WTC11 (cell line): ENCODE measurements around the gene ZBTB47. TPM values are rescaled to one million over a fixed set of nuclear protein-coding genes. Genes with fewer than 3 reads are reported as not detected.

Experiments
- ATAC-seq: fragments of 200-7000 bp; cut with Tn5 transposase; 2 replicates; pipeline ENCODE4 v1.10.0; 2021; ENCODE audit warnings: mild to moderate bottlenecking, moderate library complexity
- CTCF ChIA-PET: fragments of 300-600 bp; sonication (Branson Sonifier 250); formaldehyde crosslinking; loops from one replicate; lab custom pipeline; 2021; ENCODE audit warnings: antibody characterized with exemption; lab: Charles Lee
- POLR2A ChIA-PET: fragments of 350-600 bp; sonication (Branson Sonifier 250); formaldehyde crosslinking; loops from one replicate; lab custom pipeline; 2021; ENCODE audit warnings: antibody characterized with exemption; lab: Charles Lee
- DNase-seq: peaks from one replicate; pipeline ENCODE4 v3.0.0; 2021; ENCODE audit warnings: low spot score
- H3K27ac Mint-ChIP-seq: 2 replicates; pipeline ENCODE4 v1.8.0; 2021; ENCODE audit warnings: mixed read lengths
- H3K27me3 Mint-ChIP-seq: 2 replicates; pipeline ENCODE4 v1.8.0; 2021; ENCODE audit warnings: low read depth, mild to moderate bottlenecking, moderate library complexity, mixed read lengths
- H3K36me3 Mint-ChIP-seq: 2 replicates; pipeline ENCODE4 v1.8.0; 2021; ENCODE audit warnings: mixed read lengths
- H3K4me1 Mint-ChIP-seq: 2 replicates; pipeline ENCODE4 v1.8.0; 2022; ENCODE audit warnings: mixed read lengths
- H3K4me3 Mint-ChIP-seq: 2 replicates; pipeline ENCODE4 v1.8.0; 2021; ENCODE audit warnings: mild to moderate bottlenecking, moderate library complexity, mixed read lengths
- H3K9me3 Mint-ChIP-seq: 2 replicates; pipeline ENCODE4 v1.8.0; 2021; ENCODE audit warnings: mixed read lengths
- EMX1 ChIP-seq: fragments of 250-450 bp; sonication (Bioruptor Pico); IDR thresholded peaks from 2 replicates; pipeline ENCODE4 v1.8.0; 2021; ENCODE audit warnings: mild to moderate bottlenecking
- HMGA2 ChIP-seq: fragments of 250-450 bp; sonication (Bioruptor Pico); IDR thresholded peaks from 2 replicates; pipeline ENCODE4 v1.4.0; 2021; ENCODE audit warnings: mild to moderate bottlenecking, moderate library complexity
- NR3C1 ChIP-seq: sonication (generic); formaldehyde crosslinking; conservative IDR thresholded peaks from 2 replicates; pipeline ENCODE4 v1.8.1; 2023; ENCODE audit warnings: low read depth, mild to moderate bottlenecking, missing genetic modification reagents
- SOX15 ChIP-seq: fragments of 250-450 bp; sonication (Bioruptor Pico); IDR thresholded peaks from 2 replicates; pipeline ENCODE4 v1.9.0; 2021; ENCODE audit warnings: mild to moderate bottlenecking
- ZNF121 ChIP-seq: sonication (generic); formaldehyde crosslinking; IDR thresholded peaks from 2 replicates; pipeline ENCODE4 v1.8.0; 2023; ENCODE audit warnings: missing genetic modification reagents
- ZNF671 ChIP-seq: fragments of 250-450 bp; sonication (Bioruptor Pico); IDR thresholded peaks from 2 replicates; pipeline ENCODE4 v1.8.0; 2021; ENCODE audit warnings: mild to moderate bottlenecking
- total RNA-seq: library from RNA; stranded (reverse); gene quantifications from 3 replicates; pipeline ENCODE4 v1.2.3, GENCODE V29; 2021
- TF ChIP-seq, protein P1 (sequence below): fragments of 200-600 bp; IDR thresholded peaks from 2 replicates; pipeline ENCODE4 v1.8.0; 2022; ENCODE audit warnings: antibody characterized with exemption
- TF ChIP-seq, protein P2 (sequence below): fragments of 250-450 bp; sonication (Bioruptor Pico); IDR thresholded peaks from 2 replicates; pipeline ENCODE4 v1.9.0; 2021; ENCODE audit warnings: mild to moderate bottlenecking
- TF ChIP-seq, protein P3 (sequence below): sonication (generic); formaldehyde crosslinking; IDR thresholded peaks from 2 replicates; pipeline ENCODE4 v1.8.0; 2023; ENCODE audit warnings: mild to moderate bottlenecking, missing genetic modification reagents
- TF ChIP-seq, protein P4 (sequence below): fragments of 250-450 bp; sonication (Bioruptor Pico); IDR thresholded peaks from 2 replicates; pipeline ENCODE4 v1.9.0; 2021; ENCODE audit warnings: moderate library complexity, mild to moderate bottlenecking, inconsistent platforms, borderline replicate concordance
- TF ChIP-seq, protein P5 (sequence below): sonication (generic); formaldehyde crosslinking; IDR thresholded peaks from 2 replicates; pipeline ENCODE4 v1.8.1; 2022; ENCODE audit warnings: low read depth, mild to moderate bottlenecking, moderate library complexity, missing genetic modification reagents, borderline replicate concordance
- TF ChIP-seq, protein P6 (sequence below): sonication (generic); formaldehyde crosslinking; IDR thresholded peaks from 2 replicates; pipeline ENCODE4 v1.8.0; 2023; ENCODE audit warnings: missing genetic modification reagents, mild to moderate bottlenecking, borderline replicate concordance

ZBTB47 gene
- total RNA-seq, 1 experiment from 2014 or later = 5.2 TPM

DNA sequence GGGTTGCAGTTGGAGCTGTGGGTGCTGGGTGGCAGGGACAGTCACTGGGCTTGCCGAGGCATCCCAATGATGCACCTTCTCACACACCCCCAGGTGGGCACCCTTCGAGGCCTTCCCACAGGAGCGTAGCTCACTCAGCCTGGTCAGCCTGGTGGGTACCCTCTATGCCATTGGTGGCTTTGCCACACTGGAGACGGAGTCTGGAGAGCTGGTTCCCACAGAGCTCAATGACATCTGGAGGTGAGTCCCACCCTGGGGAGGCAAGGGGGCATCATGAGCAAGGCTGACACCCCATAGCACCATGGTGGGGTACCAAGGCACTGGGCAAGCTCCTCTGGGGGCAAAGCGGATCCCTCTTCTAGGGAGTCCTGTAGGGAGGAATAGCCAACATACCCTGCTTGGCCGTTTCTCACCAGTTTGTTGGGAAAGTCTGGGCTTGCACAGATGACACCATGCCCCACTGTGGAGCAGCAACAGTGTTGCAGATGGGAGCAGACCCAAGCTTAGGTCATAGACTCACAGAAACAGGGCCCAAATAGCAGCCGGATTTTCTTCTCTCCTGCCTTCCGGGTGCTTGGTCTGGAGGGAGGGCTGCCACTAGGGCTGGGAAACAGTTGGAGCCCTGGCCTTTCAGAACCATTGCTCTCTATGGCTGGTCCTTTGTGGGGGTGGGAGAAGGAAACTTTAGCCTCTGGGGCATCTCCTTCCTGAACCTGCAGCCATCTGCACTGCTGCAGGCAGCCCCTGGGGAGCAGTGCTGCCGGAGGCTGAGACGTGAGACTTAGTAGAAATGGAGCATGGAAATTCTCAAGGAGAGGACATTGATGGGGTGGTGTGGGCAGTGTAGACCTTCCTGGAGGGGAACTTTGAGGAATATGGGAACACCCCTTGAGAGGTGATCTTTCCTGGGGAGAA is 37.5 kb downstream of the ZBTB47 start:
- ATAC-seq = no peak
- ChIA-PET POLR2A (no interaction called here), CTCF (no interaction called here)

DNA sequence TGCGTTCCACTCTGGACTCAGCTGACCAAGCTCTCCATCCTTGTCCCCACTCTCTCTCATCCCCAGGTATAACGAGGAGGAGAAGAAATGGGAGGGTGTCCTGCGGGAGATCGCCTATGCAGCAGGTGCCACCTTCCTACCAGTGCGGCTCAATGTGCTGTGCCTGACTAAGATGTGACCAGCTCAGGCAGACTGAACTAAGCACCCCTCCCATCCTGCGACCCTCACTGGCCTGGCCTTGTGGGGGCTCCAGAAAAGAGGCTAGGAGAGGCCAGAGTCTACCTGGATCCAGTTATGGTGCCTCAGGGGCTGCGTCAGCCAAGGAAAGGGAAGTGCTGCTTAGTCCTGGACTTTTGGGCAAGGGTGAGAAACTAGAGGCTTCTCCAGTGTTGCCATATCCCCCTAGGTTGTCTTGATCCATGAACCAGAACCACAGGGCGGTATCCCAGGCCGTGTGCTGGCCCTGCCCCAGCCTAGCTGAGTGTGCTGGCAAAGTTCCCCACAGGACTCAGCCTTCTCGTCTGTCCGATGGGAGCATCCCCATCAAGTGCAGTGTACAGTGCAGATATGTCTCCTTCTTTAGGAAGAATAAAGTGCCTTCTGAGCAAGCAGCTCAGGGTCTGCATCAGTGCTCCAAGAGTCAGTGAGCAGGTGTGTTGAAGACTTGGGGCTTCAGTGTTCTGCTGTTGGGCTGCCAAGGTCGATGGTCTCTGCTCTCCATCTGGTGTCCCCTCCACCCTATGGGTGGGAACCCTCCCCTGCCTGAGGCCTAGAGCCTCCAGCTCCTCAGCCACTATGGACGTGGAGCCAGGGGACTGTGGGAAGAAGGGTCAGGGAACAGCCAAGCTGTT is 38.5 kb downstream of the ZBTB47 start:
- H3K27me3 Mint-ChIP-seq = peaks cover 3% of the 10 kb centered on the region; the same call in 1 of the 2 replicates
- POLR2A ChIA-PET = no interaction called here
- no peaks in the 10 kb centered on the region for H3K9me3 Mint-ChIP-seq
- no peak overlapping the region for H3K27ac Mint-ChIP-seq
- no peaks in the 10 kb centered on the region for H3K36me3 Mint-ChIP-seq
- H3K4me3 Mint-ChIP-seq = no peak overlapping the region
- TF ChIP-seq NR3C1 (CRISPR knock-in tag) = no peak
- no peak for TF ChIP-seq ZNF671 (CRISPR knock-in tag)
- TF ChIP-seq, protein P1, sequence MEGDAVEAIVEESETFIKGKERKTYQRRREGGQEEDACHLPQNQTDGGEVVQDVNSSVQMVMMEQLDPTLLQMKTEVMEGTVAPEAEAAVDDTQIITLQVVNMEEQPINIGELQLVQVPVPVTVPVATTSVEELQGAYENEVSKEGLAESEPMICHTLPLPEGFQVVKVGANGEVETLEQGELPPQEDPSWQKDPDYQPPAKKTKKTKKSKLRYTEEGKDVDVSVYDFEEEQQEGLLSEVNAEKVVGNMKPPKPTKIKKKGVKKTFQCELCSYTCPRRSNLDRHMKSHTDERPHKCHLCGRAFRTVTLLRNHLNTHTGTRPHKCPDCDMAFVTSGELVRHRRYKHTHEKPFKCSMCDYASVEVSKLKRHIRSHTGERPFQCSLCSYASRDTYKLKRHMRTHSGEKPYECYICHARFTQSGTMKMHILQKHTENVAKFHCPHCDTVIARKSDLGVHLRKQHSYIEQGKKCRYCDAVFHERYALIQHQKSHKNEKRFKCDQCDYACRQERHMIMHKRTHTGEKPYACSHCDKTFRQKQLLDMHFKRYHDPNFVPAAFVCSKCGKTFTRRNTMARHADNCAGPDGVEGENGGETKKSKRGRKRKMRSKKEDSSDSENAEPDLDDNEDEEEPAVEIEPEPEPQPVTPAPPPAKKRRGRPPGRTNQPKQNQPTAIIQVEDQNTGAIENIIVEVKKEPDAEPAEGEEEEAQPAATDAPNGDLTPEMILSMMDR = no peak
- no peak for TF ChIP-seq SOX15
- no peak for TF ChIP-seq EMX1 (CRISPR knock-in tag)
- TF ChIP-seq, protein P2, sequence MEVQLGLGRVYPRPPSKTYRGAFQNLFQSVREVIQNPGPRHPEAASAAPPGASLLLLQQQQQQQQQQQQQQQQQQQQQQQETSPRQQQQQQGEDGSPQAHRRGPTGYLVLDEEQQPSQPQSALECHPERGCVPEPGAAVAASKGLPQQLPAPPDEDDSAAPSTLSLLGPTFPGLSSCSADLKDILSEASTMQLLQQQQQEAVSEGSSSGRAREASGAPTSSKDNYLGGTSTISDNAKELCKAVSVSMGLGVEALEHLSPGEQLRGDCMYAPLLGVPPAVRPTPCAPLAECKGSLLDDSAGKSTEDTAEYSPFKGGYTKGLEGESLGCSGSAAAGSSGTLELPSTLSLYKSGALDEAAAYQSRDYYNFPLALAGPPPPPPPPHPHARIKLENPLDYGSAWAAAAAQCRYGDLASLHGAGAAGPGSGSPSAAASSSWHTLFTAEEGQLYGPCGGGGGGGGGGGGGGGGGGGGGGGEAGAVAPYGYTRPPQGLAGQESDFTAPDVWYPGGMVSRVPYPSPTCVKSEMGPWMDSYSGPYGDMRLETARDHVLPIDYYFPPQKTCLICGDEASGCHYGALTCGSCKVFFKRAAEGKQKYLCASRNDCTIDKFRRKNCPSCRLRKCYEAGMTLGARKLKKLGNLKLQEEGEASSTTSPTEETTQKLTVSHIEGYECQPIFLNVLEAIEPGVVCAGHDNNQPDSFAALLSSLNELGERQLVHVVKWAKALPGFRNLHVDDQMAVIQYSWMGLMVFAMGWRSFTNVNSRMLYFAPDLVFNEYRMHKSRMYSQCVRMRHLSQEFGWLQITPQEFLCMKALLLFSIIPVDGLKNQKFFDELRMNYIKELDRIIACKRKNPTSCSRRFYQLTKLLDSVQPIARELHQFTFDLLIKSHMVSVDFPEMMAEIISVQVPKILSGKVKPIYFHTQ (CRISPR knock-in tag) = no peak
- no peak for DNase-seq
- H3K4me1 Mint-ChIP-seq = peaks cover 18% of the 10 kb centered on the region
- no peak for ATAC-seq
- CTCF ChIA-PET = no interaction called here

More for the DNA sequence above, 37.5 kb downstream of the ZBTB47 start:
- peaks cover 3% of the 10 kb centered on the region for H3K27me3 Mint-ChIP-seq
- H3K27ac Mint-ChIP-seq = no peak overlapping the region
- no peaks in the 10 kb centered on the region for H3K36me3 Mint-ChIP-seq
- no peak for DNase-seq
- no peak overlapping the region for H3K4me3 Mint-ChIP-seq
- no peaks in the 10 kb centered on the region for H3K9me3 Mint-ChIP-seq
- TF ChIP-seq, protein P3, sequence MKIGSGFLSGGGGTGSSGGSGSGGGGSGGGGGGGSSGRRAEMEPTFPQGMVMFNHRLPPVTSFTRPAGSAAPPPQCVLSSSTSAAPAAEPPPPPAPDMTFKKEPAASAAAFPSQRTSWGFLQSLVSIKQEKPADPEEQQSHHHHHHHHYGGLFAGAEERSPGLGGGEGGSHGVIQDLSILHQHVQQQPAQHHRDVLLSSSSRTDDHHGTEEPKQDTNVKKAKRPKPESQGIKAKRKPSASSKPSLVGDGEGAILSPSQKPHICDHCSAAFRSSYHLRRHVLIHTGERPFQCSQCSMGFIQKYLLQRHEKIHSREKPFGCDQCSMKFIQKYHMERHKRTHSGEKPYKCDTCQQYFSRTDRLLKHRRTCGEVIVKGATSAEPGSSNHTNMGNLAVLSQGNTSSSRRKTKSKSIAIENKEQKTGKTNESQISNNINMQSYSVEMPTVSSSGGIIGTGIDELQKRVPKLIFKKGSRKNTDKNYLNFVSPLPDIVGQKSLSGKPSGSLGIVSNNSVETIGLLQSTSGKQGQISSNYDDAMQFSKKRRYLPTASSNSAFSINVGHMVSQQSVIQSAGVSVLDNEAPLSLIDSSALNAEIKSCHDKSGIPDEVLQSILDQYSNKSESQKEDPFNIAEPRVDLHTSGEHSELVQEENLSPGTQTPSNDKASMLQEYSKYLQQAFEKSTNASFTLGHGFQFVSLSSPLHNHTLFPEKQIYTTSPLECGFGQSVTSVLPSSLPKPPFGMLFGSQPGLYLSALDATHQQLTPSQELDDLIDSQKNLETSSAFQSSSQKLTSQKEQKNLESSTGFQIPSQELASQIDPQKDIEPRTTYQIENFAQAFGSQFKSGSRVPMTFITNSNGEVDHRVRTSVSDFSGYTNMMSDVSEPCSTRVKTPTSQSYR = no peak
- no peak for TF ChIP-seq HMGA2
- peaks cover 18% of the 10 kb centered on the region for H3K4me1 Mint-ChIP-seq

DNA sequence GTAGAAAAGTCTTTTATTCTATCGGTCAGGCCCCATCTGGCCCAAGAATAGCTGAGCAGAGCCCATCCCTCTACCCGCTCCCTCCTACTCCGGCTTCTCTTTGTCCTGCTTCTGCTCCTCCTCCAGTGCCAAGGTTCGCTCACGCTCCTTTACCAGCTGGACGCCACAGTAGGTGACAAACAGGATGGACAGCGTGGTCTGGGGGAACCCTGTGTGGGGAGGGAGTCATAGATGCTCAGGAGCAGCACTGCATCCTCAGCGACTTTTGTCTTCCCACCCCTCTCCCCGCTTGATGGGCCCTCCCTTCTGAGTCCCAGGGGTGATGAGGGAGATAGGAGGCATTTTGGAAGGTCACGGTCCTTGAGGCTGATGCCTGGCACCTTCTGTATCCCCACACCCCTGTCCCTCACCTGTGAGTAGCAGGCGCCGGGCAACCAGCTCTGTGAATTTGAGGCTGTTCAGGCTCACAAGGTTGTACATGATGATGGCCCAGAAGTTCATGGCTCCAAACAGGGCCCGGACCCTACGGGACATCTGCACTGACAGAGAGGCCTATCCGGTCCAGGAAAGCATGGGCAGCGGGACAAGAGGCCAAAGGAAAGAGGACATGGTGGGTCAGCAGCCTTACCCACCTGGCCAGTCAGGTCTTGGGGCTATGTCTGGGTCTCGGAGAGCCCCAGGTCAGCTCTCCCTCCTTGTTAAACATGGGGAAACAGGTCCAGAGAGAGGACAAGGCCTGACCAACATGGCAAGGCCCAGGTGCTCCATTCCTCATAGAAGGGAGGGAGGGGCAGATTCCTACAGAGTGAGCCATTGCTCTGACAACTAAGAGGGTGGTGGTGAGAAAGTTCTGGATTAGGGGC is 39.4 kb downstream of the ZBTB47 start:
- Mint-ChIP-seq H3K27me3 (peaks cover 3% of the 10 kb centered on the region; the same call in 1 of the 2 replicates), H3K4me1 (peaks cover 18% of the 10 kb centered on the region), H3K9me3 (no peaks in the 10 kb centered on the region), H3K27ac (no peak overlapping the region), H3K4me3 (no peak overlapping the region), H3K36me3 (no peaks in the 10 kb centered on the region)
- ATAC-seq (no peak), DNase-seq (no peak)
- ChIA-PET POLR2A (no interaction called here), CTCF (interaction anchor here (0.8 kb wide), 1 partner anchor 19 kb away, joined by 3 read pairs; no protein-coding TSS in a partner anchor)
- TF ChIP-seq, protein P4, sequence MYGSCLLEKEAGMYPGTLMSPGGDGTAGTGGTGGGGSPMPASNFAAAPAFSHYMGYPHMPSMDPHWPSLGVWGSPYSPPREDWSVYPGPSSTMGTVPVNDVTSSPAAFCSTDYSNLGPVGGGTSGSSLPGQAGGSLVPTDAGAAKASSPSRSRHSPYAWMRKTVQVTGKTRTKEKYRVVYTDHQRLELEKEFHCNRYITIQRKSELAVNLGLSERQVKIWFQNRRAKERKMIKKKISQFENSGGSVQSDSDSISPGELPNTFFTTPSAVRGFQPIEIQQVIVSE = no peak
- TF ChIP-seq, protein P5, sequence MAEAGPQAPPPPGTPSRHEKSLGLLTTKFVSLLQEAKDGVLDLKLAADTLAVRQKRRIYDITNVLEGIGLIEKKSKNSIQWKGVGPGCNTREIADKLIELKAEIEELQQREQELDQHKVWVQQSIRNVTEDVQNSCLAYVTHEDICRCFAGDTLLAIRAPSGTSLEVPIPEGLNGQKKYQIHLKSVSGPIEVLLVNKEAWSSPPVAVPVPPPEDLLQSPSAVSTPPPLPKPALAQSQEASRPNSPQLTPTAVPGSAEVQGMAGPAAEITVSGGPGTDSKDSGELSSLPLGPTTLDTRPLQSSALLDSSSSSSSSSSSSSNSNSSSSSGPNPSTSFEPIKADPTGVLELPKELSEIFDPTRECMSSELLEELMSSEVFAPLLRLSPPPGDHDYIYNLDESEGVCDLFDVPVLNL (CRISPR knock-in tag) = no peak
- TF ChIP-seq, protein P6, sequence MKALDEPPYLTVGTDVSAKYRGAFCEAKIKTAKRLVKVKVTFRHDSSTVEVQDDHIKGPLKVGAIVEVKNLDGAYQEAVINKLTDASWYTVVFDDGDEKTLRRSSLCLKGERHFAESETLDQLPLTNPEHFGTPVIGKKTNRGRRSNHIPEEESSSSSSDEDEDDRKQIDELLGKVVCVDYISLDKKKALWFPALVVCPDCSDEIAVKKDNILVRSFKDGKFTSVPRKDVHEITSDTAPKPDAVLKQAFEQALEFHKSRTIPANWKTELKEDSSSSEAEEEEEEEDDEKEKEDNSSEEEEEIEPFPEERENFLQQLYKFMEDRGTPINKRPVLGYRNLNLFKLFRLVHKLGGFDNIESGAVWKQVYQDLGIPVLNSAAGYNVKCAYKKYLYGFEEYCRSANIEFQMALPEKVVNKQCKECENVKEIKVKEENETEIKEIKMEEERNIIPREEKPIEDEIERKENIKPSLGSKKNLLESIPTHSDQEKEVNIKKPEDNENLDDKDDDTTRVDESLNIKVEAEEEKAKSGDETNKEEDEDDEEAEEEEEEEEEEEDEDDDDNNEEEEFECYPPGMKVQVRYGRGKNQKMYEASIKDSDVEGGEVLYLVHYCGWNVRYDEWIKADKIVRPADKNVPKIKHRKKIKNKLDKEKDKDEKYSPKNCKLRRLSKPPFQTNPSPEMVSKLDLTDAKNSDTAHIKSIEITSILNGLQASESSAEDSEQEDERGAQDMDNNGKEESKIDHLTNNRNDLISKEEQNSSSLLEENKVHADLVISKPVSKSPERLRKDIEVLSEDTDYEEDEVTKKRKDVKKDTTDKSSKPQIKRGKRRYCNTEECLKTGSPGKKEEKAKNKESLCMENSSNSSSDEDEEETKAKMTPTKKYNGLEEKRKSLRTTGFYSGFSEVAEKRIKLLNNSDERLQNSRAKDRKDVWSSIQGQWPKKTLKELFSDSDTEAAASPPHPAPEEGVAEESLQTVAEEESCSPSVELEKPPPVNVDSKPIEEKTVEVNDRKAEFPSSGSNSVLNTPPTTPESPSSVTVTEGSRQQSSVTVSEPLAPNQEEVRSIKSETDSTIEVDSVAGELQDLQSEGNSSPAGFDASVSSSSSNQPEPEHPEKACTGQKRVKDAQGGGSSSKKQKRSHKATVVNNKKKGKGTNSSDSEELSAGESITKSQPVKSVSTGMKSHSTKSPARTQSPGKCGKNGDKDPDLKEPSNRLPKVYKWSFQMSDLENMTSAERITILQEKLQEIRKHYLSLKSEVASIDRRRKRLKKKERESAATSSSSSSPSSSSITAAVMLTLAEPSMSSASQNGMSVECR (CRISPR knock-in tag) = no peak
- TF ChIP-seq EMX1 (CRISPR knock-in tag) = no peak
- TF ChIP-seq ZNF121 (CRISPR knock-in tag) = no peak
- TF ChIP-seq ZNF671 (CRISPR knock-in tag) = no peak
